ENCODE results near the gene AGPAT3.

- TF ChIP-seq POLR2A (IDR thresholded peaks at IDR 0.05) (no peak), CTCF (IDR thresholded peaks at IDR 0.05) (no peak)
These were observed 51.9 kb downstream of the AGPAT3 start for GRCh38 chr21:43916691-43917514.

All from right lobe of liver (tissue), 4 donors.